ENCODE measurements around the gene GPX3.
A peak's percentile ranks its signal among the peaks of the same experiment; 100 is the strongest.

The GPX3 gene, protein sequence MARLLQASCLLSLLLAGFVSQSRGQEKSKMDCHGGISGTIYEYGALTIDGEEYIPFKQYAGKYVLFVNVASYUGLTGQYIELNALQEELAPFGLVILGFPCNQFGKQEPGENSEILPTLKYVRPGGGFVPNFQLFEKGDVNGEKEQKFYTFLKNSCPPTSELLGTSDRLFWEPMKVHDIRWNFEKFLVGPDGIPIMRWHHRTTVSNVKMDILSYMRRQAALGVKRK

DNA sequence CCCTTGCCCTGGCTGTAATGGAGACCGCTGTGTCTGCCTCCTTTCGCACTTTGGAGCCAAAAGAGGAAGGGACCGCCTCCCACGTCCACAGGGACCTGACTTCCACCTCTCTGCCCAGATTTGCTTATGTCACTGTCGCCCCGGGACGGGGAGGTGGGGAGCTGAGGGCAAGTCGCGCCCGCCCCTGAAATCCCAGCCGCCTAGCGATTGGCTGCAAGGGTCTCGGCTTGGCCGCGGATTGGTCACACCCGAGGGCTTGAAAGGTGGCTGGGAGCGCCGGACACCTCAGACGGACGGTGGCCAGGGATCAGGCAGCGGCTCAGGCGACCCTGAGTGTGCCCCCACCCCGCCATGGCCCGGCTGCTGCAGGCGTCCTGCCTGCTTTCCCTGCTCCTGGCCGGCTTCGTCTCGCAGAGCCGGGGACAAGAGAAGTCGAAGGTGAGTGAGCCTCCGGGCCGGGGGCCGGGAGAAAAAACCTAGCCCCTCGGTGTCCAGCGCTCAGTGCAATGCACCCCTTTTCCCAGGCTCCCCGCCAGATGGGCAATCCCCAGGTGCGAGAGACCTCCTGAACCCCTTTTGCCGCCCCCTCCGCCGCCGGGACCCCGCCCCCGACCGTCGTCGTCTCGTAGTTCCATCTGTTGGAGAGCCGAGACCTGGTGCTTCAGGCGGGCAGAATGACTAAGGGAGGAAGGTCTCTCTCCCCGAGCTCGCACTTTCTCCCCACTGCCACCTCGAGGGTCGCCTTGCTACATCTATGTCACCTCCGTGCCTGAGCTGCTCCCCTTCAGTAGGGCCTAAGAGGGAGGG, at the start of gene GPX3:
Gene GPX3, plus strand, starts transcription at position 288 of the 807 bp plus-strand sequence. Its CDS starts 64 bp downstream, at position 352.
- no peaks in the 10 kb centered on the region for H3K9me3 ChIP-seq
- peak within 1 kb of the TSS; percentile 50 for H3K4me3 ChIP-seq
- peak; percentile 76 to 93 for DNase-seq (ENCODE audit: low spot score in 2 of 2)
- H3K27me3 ChIP-seq (ENCODE audit: low read depth), result no peaks in the 10 kb centered on the region
- in situ Hi-C loops (cut with MboI; ENCODE audit: low sequenced_read_pairs), result no loop called here
- no peaks in the 10 kb centered on the region for H3K36me3 ChIP-seq (replicated peaks)
- H3K4me1 ChIP-seq, result peaks cover 7% of the 10 kb centered on the region

DNA sequence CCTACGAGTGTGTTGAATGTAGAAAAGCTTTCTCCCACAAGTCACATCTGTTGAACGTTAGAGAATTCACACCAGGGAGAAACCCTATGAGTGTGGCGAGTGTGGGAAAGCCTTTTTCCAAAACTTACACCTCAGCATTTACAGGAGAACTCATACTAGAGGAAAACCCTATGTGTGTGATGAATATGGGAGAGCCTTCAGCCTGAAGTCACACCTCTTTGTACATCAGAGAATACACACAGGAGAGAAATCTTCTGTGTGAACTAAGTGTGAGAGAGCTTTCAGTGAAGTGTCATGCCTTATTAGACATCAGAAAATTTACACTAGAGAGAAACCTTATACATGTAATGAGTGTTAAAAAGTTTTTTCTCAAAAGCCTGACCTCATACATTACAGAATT, 41.8 kb upstream of the GPX3 start:
- no peaks in the 10 kb centered on the region for H3K4me1 ChIP-seq
- H3K9me3 ChIP-seq, result 0 out of 2 replicates have a peak, but pooled peaks cover 2% of the 10 kb centered on the region
- no peak for DNase-seq (ENCODE audit: low spot score in 2 of 2)
- in situ Hi-C loops (cut with MboI; ENCODE audit: low sequenced_read_pairs), result no loop called here
- H3K36me3 ChIP-seq (replicated peaks), result no peaks in the 10 kb centered on the region
- no peaks in the 10 kb centered on the region for H3K27me3 ChIP-seq (ENCODE audit: low read depth)
- H3K4me3 ChIP-seq, result no peak overlapping the region

DNA sequence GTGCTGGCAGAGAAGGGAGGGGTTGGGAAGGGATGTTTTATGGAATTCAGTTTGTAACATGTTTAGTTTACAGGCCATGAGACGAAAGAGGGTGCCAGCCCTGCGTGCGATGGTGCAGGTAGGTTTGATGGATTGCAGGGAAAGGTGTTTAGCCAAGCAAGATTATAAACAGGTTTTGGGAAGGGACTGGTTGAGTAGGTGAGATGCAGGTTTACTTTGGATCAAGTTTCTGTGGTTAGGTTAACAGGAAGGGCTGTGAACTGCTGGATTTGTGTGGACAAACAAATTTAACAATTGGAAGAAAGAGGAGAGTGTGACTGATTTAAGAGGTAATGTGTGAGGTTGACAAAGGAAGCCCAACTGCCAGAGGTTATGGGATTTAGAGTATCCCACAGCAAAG, 32.6 kb upstream of the GPX3 start:
- in situ Hi-C loops (cut with MboI; ENCODE audit: low sequenced_read_pairs), result no loop called here
- Histone ChIP-seq H3K4me3 (no peak overlapping the region), H3K36me3 (replicated peaks) (no peaks in the 10 kb centered on the region), H3K27me3 (ENCODE audit: low read depth) (no peaks in the 10 kb centered on the region), H3K4me1 (no peaks in the 10 kb centered on the region), H3K9me3 (0 out of 2 replicates have a peak, but pooled peaks cover 2% of the 10 kb centered on the region)
- no peak for DNase-seq (ENCODE audit: low spot score in 2 of 2)

DNA sequence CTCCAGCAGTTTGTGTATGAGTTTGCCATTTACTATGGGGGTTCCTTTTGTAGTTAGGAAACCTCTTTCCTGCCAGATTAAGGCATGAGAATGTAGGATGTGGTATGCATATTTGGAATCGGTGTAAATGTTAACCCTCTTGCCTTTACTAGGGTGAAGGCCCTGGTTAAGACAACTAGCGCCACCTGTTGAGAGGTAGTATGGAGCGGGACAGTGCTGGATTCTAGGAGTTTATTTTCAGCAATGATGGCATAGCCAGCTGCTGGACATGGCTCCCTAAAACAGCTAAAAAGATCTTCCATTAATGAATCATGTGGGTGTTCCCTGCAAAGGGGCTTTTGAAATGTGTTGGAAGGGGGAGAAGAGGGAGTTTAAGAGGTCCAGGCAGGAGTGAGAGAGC, 30.7 kb upstream of the GPX3 start:
- H3K4me1 ChIP-seq, result no peaks in the 10 kb centered on the region
- H3K36me3 ChIP-seq (replicated peaks), result no peaks in the 10 kb centered on the region
- H3K4me3 ChIP-seq, result no peak overlapping the region
- DNase-seq (ENCODE audit: low spot score in 2 of 2), result peak in 1 of 2 experiments; percentile 31
- no peaks in the 10 kb centered on the region for H3K27me3 ChIP-seq (ENCODE audit: low read depth)
- H3K9me3 ChIP-seq, result no peaks in the 10 kb centered on the region
- in situ Hi-C loops (cut with MboI; ENCODE audit: low sequenced_read_pairs), result no loop called here

DNA sequence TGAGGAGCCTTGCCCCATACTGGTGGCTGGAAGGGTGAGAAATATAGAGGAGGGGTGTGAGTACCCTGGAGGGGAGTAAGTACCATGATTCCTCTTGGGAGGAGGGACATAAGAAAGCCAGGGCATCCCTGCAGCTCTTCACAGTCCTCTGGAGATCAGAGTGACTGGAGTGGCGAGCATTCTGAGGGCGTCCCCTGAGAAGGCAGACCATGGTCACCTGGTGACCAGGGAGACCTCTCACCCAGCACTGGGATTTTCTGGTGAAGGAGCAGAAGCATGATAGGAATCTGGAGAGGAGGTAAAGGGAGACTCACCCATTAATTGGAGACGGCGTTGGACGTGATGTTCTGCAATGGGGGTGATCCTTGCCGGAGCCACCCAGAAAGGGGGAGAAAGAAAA, 27.7 kb upstream of the GPX3 start:
- Histone ChIP-seq H3K4me1 (no peaks in the 10 kb centered on the region), H3K27me3 (ENCODE audit: low read depth) (0 out of 2 replicates have a peak, but pooled peaks cover 2% of the 10 kb centered on the region), H3K36me3 (replicated peaks) (no peaks in the 10 kb centered on the region), H3K9me3 (no peaks in the 10 kb centered on the region), H3K4me3 (no peak overlapping the region)
- DNase-seq (ENCODE audit: low spot score in 2 of 2), result no peak
- in situ Hi-C loops (cut with MboI; ENCODE audit: low sequenced_read_pairs), result no loop called here

DNA sequence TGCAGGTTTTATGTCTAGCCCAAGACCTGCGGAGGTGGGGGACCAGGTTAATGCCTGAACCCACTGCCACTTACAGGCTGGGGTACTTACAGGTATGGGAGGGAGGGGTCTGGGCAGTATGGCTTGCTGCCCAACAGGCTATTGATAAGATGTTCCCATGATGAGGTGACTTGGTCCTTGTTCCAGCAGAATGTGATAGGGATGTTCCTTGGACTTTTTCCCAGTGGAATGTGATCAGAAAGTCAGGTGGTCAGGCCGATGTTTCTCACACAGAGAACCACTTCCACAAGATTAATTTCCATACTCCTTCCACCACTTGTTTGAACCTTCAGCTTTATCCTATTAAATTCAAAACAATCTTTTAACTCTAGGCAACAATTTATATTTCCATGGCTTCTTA, 27.0 kb upstream of the GPX3 start:
- DNase-seq (ENCODE audit: low spot score in 2 of 2), result no peak
- Histone ChIP-seq H3K4me1 (no peaks in the 10 kb centered on the region), H3K4me3 (no peak overlapping the region), H3K36me3 (replicated peaks) (no peaks in the 10 kb centered on the region), H3K9me3 (no peaks in the 10 kb centered on the region), H3K27me3 (ENCODE audit: low read depth) (0 out of 2 replicates have a peak, but pooled peaks cover 2% of the 10 kb centered on the region)
- in situ Hi-C loops (cut with MboI; ENCODE audit: low sequenced_read_pairs), result no loop called here

DNA sequence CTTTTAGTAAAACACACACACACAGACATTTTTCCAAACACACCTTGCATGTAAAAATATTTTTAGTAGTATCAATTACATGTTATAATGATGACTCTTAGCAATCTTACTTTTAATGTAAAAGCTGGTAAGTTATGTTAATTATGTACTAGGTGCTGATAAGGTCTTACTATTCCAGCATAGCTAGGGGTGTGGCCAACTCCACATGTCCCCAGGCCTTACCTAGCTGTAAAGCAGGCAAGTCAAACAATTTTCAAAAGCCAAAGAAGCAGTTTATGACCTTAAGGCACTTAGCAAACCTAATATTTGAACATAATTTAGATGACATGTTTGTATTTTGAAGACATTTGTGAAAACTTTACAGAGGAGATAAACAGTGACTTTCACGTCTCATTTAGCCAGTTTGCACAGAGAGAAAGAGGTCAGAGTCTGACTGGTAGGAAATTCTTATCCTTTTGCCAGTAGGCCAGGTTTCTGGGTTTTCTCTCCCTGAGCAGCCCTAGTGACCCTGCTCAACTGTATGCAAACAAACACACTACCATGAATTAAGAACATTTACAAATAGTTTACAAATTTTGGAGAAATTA, 26.5 kb upstream of the GPX3 start:
- H3K9me3 ChIP-seq, result no peaks in the 10 kb centered on the region
- H3K27me3 ChIP-seq (ENCODE audit: low read depth), result 0 out of 2 replicates have a peak, but pooled peaks cover 2% of the 10 kb centered on the region
- DNase-seq (ENCODE audit: low spot score in 2 of 2), result no peak
- H3K4me1 ChIP-seq, result no peaks in the 10 kb centered on the region
- H3K36me3 ChIP-seq (replicated peaks), result no peaks in the 10 kb centered on the region
- in situ Hi-C loops (cut with MboI; ENCODE audit: low sequenced_read_pairs), result no loop called here
- H3K4me3 ChIP-seq, result no peak overlapping the region

DNA sequence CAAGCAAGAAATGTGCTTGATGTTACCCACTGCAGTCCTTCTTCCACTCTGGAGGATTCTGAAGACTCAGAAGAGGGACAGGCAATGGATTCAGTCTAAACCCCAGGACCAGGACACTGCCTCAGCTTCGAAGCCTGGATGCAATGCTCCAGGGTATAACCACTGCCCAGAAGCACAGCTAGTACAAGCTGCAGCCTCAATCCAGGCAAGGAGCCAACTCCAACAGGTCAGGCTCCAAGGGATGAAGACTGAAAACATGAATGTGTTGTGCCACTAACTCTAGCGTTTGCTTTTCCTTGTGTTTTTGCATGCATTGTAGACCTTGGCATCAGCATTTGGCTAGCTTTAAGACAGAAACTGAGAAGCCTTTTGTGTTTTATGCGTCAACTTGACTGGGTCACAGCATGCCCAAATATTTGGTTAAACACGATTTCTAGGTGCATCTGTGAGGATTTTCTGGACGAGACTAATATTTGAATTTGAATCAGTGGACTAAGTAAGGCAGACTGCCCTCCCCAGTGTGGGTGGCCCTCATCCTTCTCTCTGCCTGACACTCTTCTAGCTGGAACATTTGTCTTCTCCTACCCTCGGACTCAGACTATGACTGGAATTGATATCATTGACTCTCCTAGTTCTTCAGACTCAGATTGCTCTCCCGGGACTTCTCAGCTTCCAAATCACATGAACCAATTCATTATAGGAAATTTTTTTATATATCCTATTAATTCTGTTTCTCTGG, 20.5 kb upstream of the GPX3 start:
- no peak for DNase-seq (ENCODE audit: low spot score in 2 of 2)
- no peaks in the 10 kb centered on the region for H3K4me1 ChIP-seq
- no peaks in the 10 kb centered on the region for H3K9me3 ChIP-seq
- no peaks in the 10 kb centered on the region for H3K36me3 ChIP-seq (replicated peaks)
- in situ Hi-C loops (cut with MboI; ENCODE audit: low sequenced_read_pairs), result no loop called here
- peaks cover 2% of the 10 kb centered on the region; the same call in 1 of the 2 replicates for H3K27me3 ChIP-seq (ENCODE audit: low read depth)
- no peak overlapping the region for H3K4me3 ChIP-seq

DNA sequence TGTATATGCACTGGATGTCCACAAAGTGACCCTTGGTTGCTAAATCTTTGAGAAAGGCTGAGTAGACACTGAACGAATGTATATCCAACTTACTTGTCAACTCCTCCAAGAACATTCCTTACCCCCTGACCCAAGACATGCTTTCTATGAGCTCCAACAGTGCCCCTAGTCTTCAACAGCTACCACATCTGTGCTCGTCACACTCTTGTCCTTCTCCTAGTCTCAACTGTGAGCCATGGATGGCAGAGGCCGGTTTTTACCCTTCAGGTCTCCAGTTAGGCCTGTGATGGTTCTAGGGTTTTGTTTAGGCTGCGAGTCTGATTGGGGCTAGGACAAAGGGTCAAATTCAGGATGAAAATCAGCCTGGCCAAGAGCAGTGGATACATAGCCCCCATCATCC, 19.0 kb upstream of the GPX3 start:
- DNase-seq (ENCODE audit: low spot score in 2 of 2), result no peak
- no peaks in the 10 kb centered on the region for H3K36me3 ChIP-seq (replicated peaks)
- no peaks in the 10 kb centered on the region for H3K4me1 ChIP-seq
- no peaks in the 10 kb centered on the region for H3K9me3 ChIP-seq
- H3K4me3 ChIP-seq, result no peak overlapping the region
- in situ Hi-C loops (cut with MboI; ENCODE audit: low sequenced_read_pairs), result no loop called here
- no peaks in the 10 kb centered on the region; the same call in 1 of the 2 replicates for H3K27me3 ChIP-seq (ENCODE audit: low read depth)

DNA sequence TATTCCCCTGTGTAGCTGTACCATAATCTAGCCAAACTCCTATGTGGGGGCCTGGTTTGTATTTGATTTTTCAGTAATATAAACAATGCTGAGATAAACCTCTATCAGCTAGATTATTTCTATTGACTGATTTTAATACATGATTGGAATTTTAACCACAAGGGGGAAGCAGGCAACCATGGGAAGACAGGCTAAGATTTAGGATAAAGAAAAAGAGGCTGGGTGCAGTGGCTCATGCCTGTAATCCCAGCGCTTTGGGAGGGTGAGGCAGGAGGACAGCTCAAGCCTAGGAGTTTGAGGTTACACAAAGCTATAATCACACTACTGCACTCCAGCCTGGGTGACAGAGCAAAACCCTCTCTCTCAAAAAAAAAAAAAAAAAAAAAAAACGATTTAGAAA, 18.1 kb upstream of the GPX3 start:
- no peaks in the 10 kb centered on the region for H3K9me3 ChIP-seq
- no peak overlapping the region for H3K4me3 ChIP-seq
- DNase-seq (ENCODE audit: low spot score in 2 of 2), result peak; percentile 22 to 42
- H3K27me3 ChIP-seq (ENCODE audit: low read depth), result no peaks in the 10 kb centered on the region; the same call in 1 of the 2 replicates
- no peaks in the 10 kb centered on the region for H3K4me1 ChIP-seq
- in situ Hi-C loops (cut with MboI; ENCODE audit: low sequenced_read_pairs), result no loop called here
- no peaks in the 10 kb centered on the region for H3K36me3 ChIP-seq (replicated peaks)

DNA sequence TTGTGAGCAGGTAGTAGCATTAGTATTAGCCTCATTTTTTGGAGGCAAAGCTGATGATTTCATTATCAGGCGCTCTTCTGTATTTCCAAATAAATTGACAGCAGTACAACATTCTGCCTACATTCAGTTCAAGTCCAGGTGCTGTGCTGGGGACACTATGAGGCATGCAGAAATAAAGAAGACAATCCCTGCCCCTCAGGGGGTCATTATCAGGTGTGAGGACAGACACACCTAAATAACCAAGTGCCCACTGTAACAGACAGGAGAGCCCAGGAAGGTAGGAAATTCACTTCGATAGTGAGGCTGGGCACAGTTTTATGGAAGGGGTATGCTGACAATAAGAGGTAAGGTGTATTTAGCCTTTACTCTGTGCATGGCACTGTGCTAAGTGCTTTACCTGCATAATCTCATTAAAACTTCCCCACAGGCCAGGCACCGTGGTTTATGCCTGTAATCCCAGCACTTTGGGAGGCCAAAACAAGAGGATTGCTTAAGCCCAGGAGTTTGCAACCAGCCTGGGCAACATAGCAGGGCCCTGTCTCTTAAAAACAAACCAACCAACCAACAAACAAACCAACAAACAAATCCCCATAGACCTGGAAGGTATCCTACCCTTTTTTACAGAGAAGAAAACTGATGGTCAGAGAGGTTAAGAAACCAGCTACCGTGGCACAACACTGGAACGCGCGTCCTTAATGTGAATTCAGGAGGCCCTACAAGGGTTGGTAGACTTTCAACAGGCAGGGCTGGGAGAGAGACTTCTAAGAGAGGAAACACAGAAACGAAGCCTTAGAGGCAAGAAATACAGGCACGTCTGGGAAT, 17.5 kb upstream of the GPX3 start:
- no peaks in the 10 kb centered on the region for H3K4me1 ChIP-seq
- H3K27me3 ChIP-seq (ENCODE audit: low read depth), result no peaks in the 10 kb centered on the region; the same call in 1 of the 2 replicates
- no peaks in the 10 kb centered on the region for H3K36me3 ChIP-seq (replicated peaks)
- no peaks in the 10 kb centered on the region for H3K9me3 ChIP-seq
- in situ Hi-C loops (cut with MboI; ENCODE audit: low sequenced_read_pairs), result no loop called here
- H3K4me3 ChIP-seq, result no peak overlapping the region
- DNase-seq (ENCODE audit: low spot score in 2 of 2), result no peak

DNA sequence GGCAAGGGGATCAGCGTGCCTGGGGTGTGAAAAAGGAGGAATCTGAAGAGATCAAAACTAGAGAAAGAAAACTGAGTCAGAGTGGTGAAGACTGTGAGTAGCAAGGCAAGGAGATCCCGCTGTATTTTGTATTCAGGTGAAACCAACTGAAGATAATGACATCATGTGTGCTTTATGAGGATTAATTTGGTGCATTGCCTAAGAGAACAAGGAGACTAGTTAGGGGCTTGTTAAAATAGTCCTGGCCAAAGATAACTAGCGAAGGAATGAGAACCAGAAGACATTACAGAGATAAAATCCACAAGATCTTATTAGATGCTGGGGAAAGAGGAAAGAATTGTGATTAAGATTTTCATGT, 16.9 kb upstream of the GPX3 start:
- in situ Hi-C loops (cut with MboI; ENCODE audit: low sequenced_read_pairs), result no loop called here
- DNase-seq (ENCODE audit: low spot score in 2 of 2), result no peak
- Histone ChIP-seq H3K36me3 (replicated peaks) (no peaks in the 10 kb centered on the region), H3K4me3 (no peak overlapping the region), H3K27me3 (ENCODE audit: low read depth) (no peaks in the 10 kb centered on the region; the same call in 1 of the 2 replicates), H3K9me3 (no peaks in the 10 kb centered on the region), H3K4me1 (no peaks in the 10 kb centered on the region)

DNA sequence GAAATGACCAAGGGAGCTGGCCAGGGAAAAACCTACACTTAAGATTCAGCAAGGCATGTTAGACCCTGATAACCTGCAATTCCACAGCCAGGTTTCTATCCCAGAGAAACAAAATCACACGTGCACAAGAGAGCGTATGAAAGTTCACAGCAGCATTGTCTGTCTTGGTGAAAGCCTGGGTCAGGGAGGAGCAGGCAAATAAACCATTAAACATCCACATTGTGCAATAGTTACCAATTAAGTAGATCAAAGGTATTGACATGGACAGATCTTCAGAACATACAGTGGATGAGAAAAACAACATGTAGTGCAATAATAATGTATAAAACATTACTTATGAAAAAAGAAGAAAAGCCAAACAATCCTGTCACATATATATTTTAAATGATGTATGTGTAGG, 15.9 kb upstream of the GPX3 start:
- in situ Hi-C loops (cut with MboI; ENCODE audit: low sequenced_read_pairs), result no loop called here
- H3K4me3 ChIP-seq, result no peak overlapping the region
- no peaks in the 10 kb centered on the region; the same call in 1 of the 2 replicates for H3K27me3 ChIP-seq (ENCODE audit: low read depth)
- H3K36me3 ChIP-seq (replicated peaks), result no peaks in the 10 kb centered on the region
- H3K4me1 ChIP-seq, result no peaks in the 10 kb centered on the region
- no peak for DNase-seq (ENCODE audit: low spot score in 2 of 2)
- H3K9me3 ChIP-seq, result no peaks in the 10 kb centered on the region

Data from HAP-1 (cell line).